GM18909 (cell line): Measurements from ENCODE around the gene PDCD7.
"Not testable (repeated sequence)": the region's sequence is repeated elsewhere in the genome, so short reads cannot be mapped to it uniquely, and the experiment has no call there.

Experiments used
- ATAC-seq: cut with Tn5 transposase; IDR thresholded peaks from one replicate; pipeline ENCODE4 v1.9.1; 2021; ENCODE audit warnings: mild to moderate bottlenecking; ENCODE audit not compliant: unreplicated experiment, poor library complexity

PDCD7 gene

DNA sequence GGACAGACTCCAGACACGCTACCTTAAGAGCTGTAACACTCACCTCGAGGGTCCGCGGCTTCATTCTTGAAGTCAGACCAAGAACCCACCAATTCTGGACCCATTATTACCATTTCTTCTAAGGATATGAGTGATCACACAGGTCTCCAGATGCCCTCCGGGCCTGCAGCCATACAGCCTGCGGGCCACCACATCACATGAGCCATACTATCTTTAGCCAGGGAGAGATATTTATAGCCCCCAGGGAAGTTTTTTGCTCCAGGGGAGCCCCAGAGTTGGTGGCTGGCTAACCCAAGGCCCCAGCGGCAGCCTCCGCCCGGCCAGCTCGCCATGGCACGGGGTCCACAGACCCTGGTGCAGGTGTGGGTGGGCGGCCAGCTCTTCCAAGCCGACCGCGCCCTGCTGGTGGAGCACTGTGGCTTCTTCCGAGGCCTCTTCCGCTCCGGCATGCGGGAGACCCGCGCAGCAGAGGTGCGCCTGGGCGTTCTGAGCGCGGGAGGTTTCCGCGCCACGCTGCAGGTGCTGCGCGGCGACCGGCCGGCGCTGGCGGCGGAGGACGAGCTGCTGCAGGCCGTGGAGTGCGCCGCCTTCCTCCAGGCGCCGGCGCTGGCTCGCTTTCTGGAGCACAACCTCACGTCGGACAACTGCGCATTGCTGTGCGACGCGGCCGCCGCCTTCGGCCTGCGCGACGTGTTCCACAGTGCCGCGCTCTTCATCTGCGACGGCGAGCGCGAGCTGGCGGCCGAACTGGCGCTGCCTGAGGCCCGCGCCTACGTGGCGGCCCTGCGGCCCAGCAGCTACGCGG is 56.9 kb downstream of the PDCD7 start, which contains the start of gene KBTBD13:
Gene KBTBD13 (plus strand): TSS at position 261 of the 805 bp plus-strand sequence. CDS start 70 bp downstream, at position 331.
- ATAC-seq: no peak

DNA sequence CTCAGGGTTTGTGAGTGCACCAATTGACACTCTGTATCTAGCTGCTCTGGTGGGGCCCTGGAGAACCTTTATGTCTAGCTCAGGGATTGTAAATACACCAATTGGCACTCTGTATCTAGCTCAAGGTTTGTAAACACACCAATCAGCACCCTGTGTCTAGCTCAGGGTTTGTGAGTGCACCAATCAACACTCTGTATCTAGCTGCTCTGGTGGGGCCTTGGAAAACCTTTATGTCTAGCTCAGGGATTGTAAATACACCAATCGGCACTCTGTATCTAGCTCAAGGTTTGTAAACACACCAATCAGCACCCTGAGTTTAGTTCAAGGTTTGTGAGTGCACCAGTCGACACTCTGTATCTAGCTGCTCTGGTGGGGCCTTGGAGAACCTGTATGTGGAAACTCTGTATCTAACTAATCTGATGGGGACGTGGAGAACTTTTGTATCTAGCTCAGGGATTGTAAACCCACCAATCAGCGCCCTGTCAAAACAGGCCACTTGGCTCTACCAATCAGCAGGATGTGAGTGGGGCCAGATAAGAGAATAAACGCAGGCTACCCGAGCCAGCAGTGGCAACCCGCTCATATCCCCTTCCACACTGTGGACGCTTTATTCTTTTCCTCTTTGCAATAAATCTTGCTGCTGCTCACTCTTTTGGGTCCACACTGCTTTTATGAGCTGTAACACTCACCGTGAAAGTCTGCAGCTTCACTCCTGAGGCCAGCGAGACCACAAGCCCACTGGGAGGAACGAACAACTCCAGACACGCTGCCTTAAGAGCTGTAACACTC is 57.8 kb downstream of the PDCD7 start:
- ATAC-seq: not testable (repeated sequence)

- ATAC-seq: not testable (repeated sequence)
These were observed 58.7 kb downstream of the PDCD7 start for GRCh38 chr15:65074946-65075345.

GRCh38 chr15:65072617-65073016 is 61.0 kb downstream of the PDCD7 start:
- no peak for ATAC-seq

DNA sequence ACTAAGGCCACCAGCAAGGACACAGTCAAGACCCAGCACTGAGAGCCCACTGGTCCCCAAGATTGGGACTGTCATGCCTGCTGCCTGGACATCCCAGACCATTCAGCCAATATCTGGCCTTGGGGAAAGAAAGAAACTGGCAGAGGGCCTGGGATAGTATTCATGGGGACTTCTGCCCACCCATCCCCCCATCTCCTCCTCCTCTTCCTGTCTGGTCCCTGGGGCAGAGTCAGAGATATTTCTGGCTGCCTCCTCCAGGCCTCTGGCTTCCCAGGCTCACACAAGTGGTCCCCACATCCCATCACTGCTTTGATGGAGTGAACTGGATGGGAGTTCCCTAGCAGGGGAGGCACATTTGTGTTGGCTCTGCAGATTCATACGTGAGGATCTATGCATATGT is 61.6 kb downstream of the PDCD7 start:
- no peak for ATAC-seq

- no peak for ATAC-seq
These were observed 62.2 kb downstream of the PDCD7 start for GRCh38 chr15:65071381-65071811.

- no peak for ATAC-seq
These were observed 63.6 kb downstream of the PDCD7 start for GRCh38 chr15:65069779-65070546.

- no peak for ATAC-seq
These were observed 64.4 kb downstream of the PDCD7 start for GRCh38 chr15:65069179-65069578.

- ATAC-seq: no peak
These were observed 65.2 kb downstream of the PDCD7 start for GRCh38 chr15:65068403-65068788.

GRCh38 chr15:65067645-65068402 is 65.8 kb downstream of the PDCD7 start, which contains the start of gene RASL12:
RASL12 (minus strand) TSS chr15:65067991; CDS start chr15:65067835, 156 bp downstream.
- ATAC-seq: no peak
